Hippocampal formation (tissue), 2 donors: ENCODE results near the gene ZNF48.
A peak's percentile ranks its signal among the peaks of the same experiment; 100 is the strongest.

Experiments used
- DNase-seq, 2 donors: peaks; one replicate each; lab custom pipeline; 2025; lab: John Stamatoyannopoulos, UW

ZNF48 gene

DNA sequence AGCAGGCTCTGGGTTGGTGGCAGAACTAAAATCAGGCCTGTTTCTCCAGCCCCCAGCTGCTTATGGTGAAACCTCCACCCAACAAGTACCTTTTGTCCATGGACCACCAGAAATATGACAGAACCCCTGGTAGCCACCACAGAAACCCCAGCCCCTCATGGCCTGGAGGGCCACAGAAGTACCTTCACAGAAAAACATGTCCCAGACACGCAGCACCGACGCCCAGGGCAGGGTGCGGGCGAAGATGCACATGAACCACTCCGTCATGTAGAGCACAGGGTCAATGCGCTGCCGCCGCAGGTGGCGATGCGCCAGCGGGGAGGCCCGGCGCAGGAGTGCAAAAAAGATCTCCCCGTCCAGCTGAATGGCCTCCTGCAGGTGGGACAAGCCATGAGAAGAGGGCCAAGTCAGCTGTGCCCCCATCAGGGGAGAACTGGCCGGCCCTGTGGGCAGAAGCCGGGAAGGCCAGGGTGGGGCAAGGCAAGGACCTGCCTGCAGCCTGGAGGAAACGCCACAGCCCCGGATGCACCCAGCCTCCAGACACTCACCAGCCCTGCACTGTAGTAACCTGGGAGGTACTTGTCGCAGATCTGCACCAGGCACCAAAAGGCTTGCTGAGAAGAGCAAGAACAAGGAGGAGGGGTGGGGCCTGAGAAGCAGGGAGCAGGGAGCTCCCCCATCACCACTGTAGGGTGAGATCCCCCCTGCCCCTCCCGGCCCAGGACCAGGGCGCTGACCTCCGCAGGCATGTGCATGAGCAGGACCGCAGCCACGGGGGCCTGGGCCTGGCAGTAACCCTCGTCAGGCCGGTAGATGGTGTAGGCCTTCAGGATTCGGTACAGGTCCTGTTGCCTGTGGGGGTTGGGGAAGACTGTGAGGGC lies 36.0 kb upstream of the ZNF48 start:
- DNase-seq = no peak

DNA sequence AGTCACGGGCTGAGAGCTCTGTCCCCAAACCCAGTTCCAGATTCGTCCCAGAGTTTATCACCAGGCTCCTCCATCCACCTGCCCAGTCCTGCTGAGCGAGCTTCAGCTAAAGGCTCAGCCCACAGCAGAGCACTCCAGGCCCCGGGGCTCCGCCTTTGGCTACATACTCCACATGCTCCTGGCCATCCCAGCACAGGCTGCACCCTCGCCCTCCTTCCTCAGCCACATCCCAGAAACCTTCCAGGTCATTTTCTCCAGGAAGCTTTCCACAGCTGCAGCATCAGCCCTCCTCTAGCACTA lies 35.4 kb upstream of the ZNF48 start:
- DNase-seq = no peak

DNA sequence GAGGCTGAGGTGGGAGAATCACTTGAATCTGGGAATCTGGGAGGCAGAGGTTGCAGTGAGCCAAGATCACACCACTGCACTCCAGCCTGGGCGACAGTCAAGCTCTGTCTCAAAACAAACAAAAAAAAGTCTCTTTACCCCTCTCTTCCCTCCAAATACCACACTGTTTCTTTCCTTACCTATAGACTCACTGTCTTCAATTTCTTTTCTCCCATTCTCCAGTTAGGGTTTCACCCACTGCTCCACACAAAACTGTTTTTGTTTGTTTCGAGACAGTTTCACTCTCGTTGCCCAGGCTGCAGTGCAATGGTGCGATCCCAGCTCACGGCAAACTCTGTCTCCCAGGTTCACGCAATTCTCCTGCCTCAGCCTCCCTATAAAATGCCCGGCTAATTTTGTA lies 34.0 kb upstream of the ZNF48 start:
- no peak for DNase-seq

DNA sequence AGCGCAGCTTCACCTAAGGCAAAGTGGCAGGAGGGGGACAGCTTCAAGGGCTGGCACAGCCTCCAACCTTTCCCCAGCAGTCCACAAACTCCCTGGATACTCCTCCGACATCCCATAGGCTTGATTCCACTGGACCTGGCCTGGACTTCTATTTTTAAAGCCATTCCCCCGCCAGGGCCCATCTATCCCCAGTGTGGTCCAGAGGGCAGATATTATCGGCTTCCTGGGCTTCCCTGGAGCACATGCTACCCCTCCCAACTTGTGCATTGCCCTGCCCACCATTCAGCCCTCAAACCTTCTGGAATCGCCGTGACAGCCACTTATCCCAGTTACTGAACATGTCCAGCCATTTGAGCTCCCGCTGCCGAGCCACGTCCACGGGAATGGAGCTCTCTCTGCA lies 30.0 kb upstream of the ZNF48 start:
- DNase-seq = no peak

DNA sequence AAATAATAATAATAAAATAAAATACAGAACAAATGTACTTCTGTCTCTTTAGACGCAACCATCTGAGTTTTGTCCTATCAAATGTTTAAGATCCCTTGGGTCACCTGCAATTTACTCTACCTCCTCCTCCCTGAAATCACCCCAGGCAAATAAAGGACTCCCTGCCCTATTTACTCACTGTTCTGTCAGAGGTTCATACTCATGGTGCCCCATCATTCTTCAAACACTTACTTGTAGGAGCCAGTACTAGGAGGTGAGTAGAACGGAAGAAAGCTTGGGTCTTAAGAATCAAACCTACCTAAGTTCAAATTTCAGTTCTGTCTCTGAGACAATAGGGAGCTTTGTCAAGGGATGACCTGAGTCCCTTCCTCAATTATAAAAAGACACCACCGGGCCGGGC lies 28.7 kb upstream of the ZNF48 start:
- DNase-seq = no peak

DNA sequence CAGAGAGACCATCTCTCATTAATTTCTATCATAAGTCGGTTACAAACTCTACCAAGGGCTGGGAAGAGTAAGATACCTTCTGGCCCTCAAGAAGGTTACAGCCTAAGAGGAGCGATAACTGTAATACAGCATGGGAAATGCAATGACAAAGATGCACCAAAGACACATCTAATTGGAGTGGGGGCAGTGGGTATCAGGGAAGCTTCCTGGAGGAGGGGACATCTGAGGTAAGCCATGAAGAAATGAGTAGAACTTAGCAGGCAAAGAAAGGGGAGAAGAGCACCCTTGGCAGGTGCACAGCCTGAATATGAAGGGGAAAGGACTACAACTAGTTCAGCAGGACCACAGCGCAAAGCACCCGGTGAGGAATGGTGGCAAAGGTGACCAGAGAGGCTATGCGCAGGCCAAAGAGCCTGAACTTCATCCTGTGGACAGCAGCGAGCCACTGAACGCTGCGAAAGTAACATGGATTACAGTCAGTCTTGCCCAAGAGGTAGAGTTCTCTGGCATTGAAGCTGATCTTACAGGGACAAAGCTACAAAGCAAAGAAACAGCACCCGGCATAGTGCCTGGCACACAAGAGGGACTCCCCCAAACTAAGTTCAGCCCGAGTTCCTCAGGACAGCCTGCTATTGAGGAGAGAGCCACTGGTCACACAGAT lies 27.7 kb upstream of the ZNF48 start:
- DNase-seq = no peak

DNA sequence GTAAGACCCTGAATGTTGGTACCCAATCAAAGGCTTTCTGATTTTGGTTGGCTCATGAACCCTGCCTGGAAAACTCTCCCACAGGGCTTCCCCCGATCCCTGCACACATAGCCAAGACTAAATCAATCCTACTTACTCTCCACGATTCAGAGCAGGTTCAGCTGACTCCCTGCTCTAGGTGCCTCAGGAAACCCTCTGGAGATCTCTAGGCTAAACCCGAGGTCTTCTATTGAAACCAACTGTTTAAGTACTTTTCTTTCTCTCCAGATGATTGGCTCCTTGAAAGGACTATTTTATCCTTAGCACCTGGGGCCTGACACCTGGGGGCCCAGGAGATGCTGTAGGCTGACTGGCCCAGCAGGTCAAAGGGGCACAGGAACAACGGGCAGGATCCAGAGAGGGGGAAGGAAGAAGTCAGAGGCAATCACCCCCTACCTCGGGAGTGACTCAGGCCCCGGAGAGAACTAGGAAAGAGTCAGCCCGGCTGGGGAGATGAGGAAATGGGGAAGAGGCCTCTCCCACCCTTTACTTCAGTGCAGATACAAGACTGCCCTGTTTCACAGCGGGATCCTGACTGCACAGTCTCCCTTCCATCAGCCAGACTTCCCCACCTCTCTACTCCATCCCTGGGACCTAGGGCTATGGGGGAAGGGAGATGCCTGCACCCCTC lies 27.0 kb upstream of the ZNF48 start:
- no peak for DNase-seq

DNA sequence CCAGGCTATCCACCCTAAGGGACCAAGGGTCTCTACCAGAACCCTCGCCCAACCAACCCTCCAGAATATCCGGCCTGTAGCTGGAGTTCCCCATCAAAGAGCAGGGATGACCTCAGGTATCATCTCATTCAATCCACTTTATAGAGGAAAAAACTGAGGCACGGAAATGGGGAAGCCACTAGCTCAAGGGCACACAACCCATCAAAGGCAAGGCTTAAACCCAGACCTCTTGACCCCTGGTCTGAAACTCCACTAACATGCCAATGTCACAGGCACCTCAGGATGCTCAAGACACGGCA lies 26.5 kb upstream of the ZNF48 start:
- DNase-seq = no peak

DNA sequence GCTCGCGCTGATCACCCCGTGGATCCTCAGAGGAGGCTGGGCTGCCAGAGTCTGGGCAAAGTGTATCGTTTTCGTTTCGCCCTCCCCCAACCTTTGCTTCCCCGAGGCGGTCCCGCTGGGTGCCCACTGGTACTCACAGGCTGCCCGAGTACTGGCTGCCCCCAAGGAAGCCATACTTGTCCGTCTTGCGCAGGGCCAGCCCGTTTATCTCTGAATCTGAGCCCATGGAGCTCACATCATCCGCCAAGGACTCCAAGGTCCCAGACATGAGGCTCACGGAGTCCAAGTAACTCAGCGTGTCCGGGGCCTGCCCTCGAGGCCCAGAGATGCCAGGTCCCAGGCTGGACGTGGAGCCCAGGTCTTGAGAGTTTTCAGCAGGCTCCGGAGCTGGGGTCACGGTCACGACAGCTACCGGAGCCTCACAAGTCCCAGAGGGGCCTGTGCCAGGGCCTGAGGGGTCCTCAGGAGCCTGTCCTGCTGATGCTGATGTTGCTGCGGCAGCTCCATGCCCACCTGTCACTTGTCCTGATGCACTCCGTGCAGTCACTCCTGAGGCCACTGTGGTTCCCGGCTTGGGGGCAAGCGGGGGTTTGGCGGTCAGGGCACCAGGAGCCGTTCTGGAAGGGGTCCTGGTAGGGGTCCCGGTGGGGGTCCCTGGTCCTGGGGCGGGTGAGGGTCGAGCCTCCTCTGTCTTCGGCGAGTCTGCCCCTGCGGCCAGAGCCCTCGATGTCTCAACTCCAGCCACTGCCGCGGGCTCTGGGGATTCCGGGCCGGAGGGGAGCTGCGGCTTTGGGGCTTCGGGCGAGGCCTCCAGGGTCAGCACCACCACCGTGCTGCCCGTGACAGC lies 25.9 kb upstream of the ZNF48 start:
- DNase-seq = no peak

DNA sequence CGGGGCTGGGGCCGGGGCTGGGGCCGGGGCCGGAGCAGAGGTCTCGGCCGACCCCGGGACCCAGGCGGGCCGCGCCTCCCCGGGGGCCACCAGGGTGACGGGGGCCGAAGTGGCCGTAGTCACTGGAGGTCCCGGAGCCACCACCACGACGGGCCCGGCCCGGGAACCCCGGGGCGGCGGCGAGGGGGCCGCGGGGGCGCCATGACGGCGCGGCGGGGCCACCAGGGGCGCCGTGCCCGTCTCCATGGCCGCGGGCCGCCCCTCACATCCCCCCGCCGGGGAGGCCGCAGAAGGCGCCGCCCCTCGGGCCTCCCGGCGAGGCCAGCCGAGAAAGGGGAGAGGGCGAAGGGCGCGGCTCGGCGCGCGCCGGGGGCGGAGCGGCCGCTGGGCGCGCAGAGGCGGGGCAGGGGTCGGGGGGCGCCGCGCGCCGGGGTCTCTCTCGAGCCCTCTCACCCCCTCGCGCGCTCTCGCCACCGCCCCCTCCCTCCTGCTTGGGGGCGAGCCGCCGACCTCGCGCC lies 25.2 kb upstream of the ZNF48 start:
- DNase-seq = no peak

DNA sequence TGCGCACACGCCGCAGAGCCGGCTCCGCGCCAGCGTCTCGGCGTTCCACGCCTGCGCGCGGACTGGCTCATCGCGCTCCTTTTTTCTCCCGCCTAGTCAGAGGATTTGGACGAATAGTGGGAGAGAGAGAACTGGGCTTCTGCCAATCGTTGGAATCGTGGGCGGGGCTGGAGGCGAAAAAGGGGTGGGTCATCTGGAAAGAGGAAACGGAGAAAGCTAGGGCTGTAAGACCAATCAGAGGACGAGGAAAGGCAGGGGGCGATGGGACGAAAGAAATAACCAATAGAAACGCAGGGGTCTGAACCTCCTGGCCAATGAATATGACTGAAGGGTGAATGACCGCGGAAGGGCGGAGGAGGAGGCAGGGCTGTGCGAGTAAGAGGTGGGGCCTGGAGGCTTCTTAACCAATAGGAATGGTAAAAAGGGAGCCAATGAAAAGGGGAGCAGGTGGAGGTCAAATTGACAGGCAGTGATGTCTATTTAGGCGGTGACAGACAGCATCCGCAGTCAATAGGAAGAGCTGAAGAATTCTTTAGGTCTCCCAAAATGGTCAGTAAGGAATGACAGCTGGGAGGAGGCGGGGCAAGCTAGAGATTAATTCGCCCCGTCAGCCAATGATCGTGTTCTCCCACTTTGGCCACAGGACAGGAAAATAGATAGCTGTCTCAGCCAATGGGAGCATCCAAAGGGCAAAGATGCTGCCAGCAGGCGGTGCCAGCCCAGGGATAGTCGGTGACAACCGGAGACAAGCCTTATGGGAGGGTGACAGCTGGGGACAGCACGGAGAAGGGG lies 24.6 kb upstream of the ZNF48 start, which contains the start of gene TBC1D10B:
TSS of gene TBC1D10B (minus strand) at position 39 of the 792 bp plus-strand sequence. CDS start 311 bp downstream, outside the sequence.
- peak; percentile 100 for DNase-seq

DNA sequence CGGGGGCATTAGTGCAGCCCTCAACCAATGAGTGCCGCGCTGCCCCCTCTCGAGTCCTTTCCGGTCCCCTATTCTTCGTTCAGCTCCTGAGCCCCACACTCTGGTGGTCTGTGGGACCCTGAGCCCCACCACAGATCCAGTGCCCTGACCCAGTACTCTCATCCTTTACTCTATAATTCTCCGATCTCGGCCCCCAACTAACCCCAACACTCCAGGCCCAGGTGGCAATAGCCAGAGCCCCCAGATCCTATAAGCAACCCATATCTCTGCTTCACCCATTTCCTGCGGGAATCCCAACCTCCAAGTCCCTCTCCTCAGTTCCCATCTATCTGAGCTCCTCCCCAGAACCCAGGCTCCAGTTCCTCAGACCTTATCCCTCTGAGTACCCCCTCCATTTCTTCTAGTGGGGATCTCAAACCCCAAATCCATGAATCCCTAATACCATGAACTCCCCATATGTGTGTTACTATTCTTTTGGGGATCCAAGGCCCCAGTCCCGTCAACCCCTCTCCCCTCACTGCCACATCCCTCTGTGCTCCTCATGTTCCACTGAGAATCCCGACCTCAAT lies 23.9 kb upstream of the ZNF48 start:
- no peak for DNase-seq

DNA sequence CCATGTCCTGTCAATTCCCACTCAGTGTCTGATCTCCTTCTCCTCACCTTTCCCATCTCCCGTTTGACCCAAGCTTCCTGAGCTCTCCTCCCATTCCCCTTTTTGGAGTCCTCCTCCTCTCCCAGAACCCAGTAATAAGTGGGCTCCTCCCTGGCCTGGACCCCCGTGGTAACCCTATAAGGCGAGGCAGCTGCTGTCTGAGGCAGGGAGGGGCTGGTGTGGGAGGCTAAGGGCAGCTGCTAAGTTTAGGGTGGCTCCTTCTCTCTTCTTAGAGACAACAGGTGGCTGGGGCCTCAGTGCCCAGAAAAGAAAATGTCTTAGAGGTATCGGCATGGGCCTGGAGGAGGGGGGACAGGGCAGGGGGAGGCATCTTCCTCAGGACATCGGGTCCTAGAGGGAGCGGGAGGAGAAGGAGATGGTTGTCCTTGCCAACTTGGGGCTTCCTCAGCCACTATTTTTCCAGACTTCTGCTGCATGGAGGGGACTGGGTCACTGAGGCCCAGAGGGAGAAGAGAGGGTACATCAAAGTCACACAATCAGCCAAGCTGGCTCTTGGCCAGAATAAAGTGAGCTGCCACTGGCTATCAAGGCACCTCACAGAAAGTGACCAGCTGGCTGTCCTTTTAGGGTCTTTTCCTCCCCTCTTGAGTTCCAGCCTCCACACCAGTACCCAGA lies 23.0 kb upstream of the ZNF48 start:
- DNase-seq = no peak

DNA sequence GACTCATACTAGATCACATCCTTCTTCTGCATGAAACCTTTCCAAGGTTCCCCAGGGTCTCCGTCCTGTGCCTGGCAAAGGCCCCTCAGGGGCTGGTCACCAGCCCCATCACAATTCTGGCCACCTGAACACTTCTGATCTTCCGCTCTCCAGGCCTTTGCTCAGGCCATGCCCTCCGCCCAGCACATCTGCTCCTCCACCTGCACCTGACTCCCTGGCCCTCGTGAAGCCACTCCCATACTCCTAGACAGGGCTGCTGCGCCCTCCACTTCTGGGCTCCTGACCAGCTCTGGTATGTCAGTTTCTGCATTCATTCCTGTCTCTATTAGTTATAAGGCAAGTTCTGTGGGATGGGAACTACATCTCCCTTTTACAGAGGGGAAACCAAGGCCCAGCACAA lies 22.5 kb upstream of the ZNF48 start:
- no peak for DNase-seq

DNA sequence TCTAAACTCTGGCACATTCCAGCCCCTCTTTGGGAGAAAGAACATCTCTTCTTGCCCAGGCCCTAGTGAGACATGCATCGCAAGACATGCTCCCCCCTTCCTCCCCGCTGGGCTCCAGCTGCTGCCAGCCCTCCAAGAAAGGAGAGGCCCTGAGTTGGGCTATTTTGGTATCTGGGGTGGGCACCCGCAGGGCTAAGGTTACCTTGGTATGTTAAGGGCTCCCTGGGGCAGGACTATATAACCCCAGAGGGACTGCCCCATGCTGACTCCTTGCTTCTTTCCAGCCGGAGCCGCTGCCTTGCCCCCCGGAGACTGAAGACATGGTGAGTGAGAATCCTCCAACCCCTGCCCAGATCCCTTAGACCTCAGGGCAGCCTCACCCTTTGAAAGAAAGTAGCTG lies 20.7 kb upstream of the ZNF48 start, which contains the start of gene MYL11:
TSS of gene MYL11 (plus strand) at position 265 of the 400 bp plus-strand sequence. CDS start at position 321, 56 bp downstream.
- no peak for DNase-seq

DNA sequence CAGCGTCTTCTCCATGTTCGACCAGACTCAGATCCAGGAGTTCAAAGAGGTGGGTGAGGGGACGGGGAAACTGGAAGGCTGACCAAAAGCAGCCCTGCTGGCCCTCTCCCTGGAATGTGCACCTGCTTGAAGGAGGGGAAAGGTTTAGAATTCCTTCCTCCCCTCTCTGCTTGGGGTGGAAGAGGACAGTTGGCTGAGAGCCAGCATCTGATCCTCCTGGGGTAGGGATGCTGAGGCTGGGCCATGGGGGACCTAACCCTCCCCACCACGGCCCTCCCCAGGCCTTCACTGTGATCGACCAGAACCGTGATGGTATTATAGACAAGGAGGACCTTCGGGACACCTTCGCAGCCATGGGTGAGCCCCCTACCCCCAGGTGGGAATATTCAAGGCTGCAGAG lies 19.4 kb upstream of the ZNF48 start:
- no peak for DNase-seq

DNA sequence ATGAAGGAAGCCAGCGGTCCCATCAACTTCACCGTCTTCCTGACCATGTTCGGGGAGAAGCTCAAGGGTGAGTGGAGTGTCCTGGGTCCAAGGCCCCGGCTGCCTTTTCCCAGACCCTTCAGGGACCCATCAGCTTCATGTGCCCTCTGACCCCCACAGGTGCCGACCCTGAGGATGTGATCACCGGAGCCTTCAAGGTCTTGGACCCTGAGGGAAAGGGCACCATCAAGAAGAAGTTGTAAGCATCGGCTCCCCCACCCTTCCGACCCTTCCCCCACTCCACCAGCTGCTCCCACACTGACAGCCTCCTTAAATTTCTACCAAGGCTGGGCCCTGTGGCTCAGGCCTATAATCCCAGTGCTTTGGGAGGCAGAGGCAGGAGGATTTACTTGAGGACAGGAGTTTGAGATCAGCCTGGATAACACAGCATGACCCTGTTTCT lies 18.7 kb upstream of the ZNF48 start:
- DNase-seq = no peak

DNA sequence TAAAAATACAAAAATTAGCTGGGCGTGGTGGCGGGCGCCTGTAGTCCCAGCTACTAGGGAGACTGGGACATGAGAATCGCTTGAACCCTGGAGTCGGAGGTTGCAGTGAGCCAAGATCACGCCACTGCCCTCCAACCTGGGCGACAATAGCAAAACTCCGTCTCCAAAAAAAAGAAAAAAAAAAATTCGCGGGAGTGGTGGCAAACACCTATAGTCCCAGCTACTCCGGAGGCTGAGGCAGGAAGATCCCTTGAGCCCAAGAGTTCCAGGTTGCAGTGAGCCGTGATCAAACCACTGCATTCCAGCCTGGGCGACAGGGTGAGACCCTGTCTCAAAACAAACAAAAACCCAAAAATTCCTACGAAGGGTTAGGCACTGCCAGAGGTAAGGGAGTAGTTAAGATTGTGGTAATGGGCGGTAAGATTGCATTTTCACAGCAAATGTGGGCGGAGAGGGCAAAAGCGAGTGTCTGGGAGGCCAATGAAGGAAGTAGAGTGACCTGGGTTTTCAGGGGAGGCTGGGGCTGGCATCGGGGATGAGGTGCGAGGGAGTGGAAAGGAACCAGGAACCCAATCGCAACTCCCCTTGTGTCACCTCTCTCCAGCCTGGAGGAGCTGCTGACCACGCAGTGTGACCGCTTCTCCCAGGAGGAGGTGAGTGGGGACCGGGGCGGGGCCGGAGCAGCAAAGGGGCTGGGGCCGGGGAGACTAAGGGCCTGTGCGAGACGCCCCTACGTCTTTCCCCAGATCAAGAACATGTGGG lies 18.0 kb upstream of the ZNF48 start:
- DNase-seq = no peak

DNA sequence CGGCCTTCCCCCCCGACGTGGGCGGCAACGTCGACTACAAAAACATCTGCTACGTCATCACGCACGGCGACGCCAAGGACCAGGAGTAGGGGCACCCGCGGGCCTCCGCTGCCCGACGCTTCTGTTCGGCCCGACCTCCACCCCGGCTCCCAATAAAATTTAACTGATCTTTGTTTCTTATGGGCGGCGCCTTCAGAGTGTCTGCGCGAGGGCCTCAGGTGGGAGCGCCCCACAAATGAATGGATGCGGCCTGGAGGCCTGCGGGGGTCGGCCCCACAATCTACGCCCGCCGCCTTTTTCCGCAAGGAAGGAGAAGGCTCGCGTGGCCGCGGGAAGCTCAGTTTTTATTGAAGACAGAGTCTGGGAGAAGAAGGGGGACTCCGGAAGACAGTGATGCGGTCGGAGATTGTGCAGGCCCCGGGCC lies 17.4 kb upstream of the ZNF48 start:
- DNase-seq = peak; percentile 83 to 92
